GM23338 (cell line): ENCODE results near the gene RBM7. TPM values are rescaled to one million over a fixed set of nuclear protein-coding genes. Genes with fewer than 3 reads are reported as not detected.

ENCODE experiments used
- ATAC-seq: fragments of 200-7000 bp; cut with Tn5 transposase; 3 replicates; pipeline ENCODE4 v1.9.1; 2020
- DNase-seq: peaks from one replicate; pipeline ENCODE4 v3.0.0-alpha.2; 2015; ENCODE audit warnings: low spot score
- H2AFZ ChIP-seq: fragments of 200-600 bp; sonication (generic); 2 replicates; pipeline ENCODE4 v1.8.0; 2016; ENCODE audit warnings: antibody characterized with exemption, mild to moderate bottlenecking, moderate library complexity
- H3F3A ChIP-seq: fragments of 200-600 bp; sonication (generic); replicated peaks from 2 replicates; pipeline ENCODE4 v1.8.0; 2017; ENCODE audit warnings: antibody characterized with exemption, mixed run types, low read depth
- H3K27ac ChIP-seq: fragments of 200-600 bp; sonication (generic); 2 replicates; pipeline ENCODE4 v1.6.1; 2016; ENCODE audit warnings: low read depth
- H3K27me3 ChIP-seq: fragments of 200-600 bp; sonication (generic); 2 replicates; pipeline ENCODE4 v1.8.0; 2016; ENCODE audit warnings: mild to moderate bottlenecking, mixed run types, moderate library complexity; ENCODE audit not compliant: insufficient read depth
- H3K36me3 ChIP-seq: fragments of 200-600 bp; sonication (generic); 2 replicates; pipeline ENCODE4 v1.8.0; 2016; ENCODE audit warnings: mild to moderate bottlenecking; ENCODE audit not compliant: insufficient read depth
- H3K4me1 ChIP-seq: fragments of 200-600 bp; sonication (generic); 2 replicates; pipeline ENCODE4 v1.8.0; 2016; ENCODE audit warnings: mild to moderate bottlenecking, moderate library complexity; ENCODE audit not compliant: insufficient read depth
- H3K4me2 ChIP-seq: fragments of 200-600 bp; sonication (generic); 2 replicates; pipeline ENCODE4 v1.7.1; 2017; ENCODE audit warnings: mixed run types
- H3K4me3 ChIP-seq: fragments of 200-600 bp; sonication (generic); 2 replicates; pipeline ENCODE4 v1.6.1; 2016; ENCODE audit warnings: mixed run types
- H3K79me2 ChIP-seq: fragments of 200-600 bp; sonication (generic); replicated peaks from 2 replicates; pipeline ENCODE4 v1.8.0; 2017; ENCODE audit warnings: mild to moderate bottlenecking; ENCODE audit not compliant: insufficient read depth
- H3K9me2 ChIP-seq: fragments of 200-600 bp; sonication (generic); 2 replicates; pipeline ENCODE4 v1.8.0; 2017; ENCODE audit not compliant: insufficient read depth
- H4K20me1 ChIP-seq: fragments of 200-600 bp; sonication (generic); replicated peaks from 2 replicates; pipeline ENCODE4 v1.8.0; 2017; ENCODE audit warnings: mild to moderate bottlenecking; ENCODE audit not compliant: insufficient read depth
- H3K27ac Mint-ChIP-seq: 2 replicates; pipeline ENCODE4 v1.8.0; 2020; ENCODE audit warnings: inconsistent platforms, mild to moderate bottlenecking, moderate library complexity, mixed read lengths
- H3K27me3 Mint-ChIP-seq: 3 replicates; pipeline ENCODE4 v1.8.0; 2022; ENCODE audit warnings: low read depth, mild to moderate bottlenecking, moderate library complexity, mixed read lengths, inconsistent platforms; ENCODE audit not compliant: insufficient read depth, poor library complexity
- H3K36me3 Mint-ChIP-seq: 3 replicates; pipeline ENCODE4 v1.8.0; 2021; ENCODE audit warnings: low read depth, mild to moderate bottlenecking, inconsistent platforms, moderate library complexity, mixed read lengths
- H3K4me1 Mint-ChIP-seq: 3 replicates; pipeline ENCODE4 v1.8.0; 2020; ENCODE audit warnings: mild to moderate bottlenecking, inconsistent platforms, mixed read lengths
- H3K4me3 Mint-ChIP-seq: 3 replicates; pipeline ENCODE4 v1.8.0; 2021; ENCODE audit warnings: moderate library complexity, mild to moderate bottlenecking, inconsistent platforms, mixed read lengths
- H3K9me3 Mint-ChIP-seq: 3 replicates; pipeline ENCODE4 v1.8.0; 2020; ENCODE audit warnings: moderate library complexity, mild to moderate bottlenecking, inconsistent platforms, mixed read lengths
- CREB1 ChIP-seq: fragments of 250-450 bp; sonication (Bioruptor Pico); IDR thresholded peaks from 2 replicates; pipeline ENCODE4 v1.5.0; 2020; ENCODE audit warnings: low read depth, mild to moderate bottlenecking, moderate library complexity
- EZH2 ChIP-seq: fragments of 200-600 bp; sonication (generic); IDR thresholded peaks from one replicate; pipeline ENCODE4 v1.8.0; 2017; ENCODE audit warnings: antibody characterized with exemption, mild to moderate bottlenecking, low read depth; ENCODE audit not compliant: unreplicated experiment
- EZH2phosphoT487 ChIP-seq: fragments of 200-600 bp; sonication (generic); IDR thresholded peaks from one replicate; pipeline ENCODE4 v1.8.1; 2018; ENCODE audit warnings: antibody characterized with exemption; ENCODE audit not compliant: unreplicated experiment
- JUNB ChIP-seq: IDR thresholded peaks from one replicate; pipeline ENCODE4 v1.6.1; 2016; ENCODE audit warnings: antibody characterized with exemption; ENCODE audit not compliant: unreplicated experiment
- NANOG ChIP-seq: IDR thresholded peaks from 2 replicates; pipeline ENCODE4 v1.6.1; 2016; ENCODE audit warnings: antibody characterized with exemption, borderline replicate concordance
- POLR2AphosphoS5 ChIP-seq: IDR thresholded peaks from 2 replicates; pipeline ENCODE4 v1.6.1; 2016; ENCODE audit warnings: antibody characterized with exemption, low read depth
- STAT1 ChIP-seq: IDR thresholded peaks from one replicate; pipeline ENCODE4 v1.6.1; 2016; ENCODE audit warnings: antibody characterized with exemption; ENCODE audit not compliant: unreplicated experiment
- ZNF114 ChIP-seq: fragments of 250-450 bp; sonication (Bioruptor Pico); IDR thresholded peaks from 2 replicates; pipeline ENCODE4 v1.5.0; 2020; ENCODE audit warnings: mild to moderate bottlenecking, moderate library complexity
- ZNF331 ChIP-seq: fragments of 250-450 bp; sonication (Bioruptor Pico); IDR thresholded peaks from 2 replicates; pipeline ENCODE4 v1.5.0; 2020; ENCODE audit warnings: low read depth, mild to moderate bottlenecking, moderate library complexity
- polyA plus RNA-seq: library from polyadenylated mRNA; unstranded; fragments of >200 nt; fragmentation: Nextera tagmentation; extraction: Ambion mirVana; gene quantifications from 2 replicates; pipeline ENCODE4 v1.2.1, GENCODE V29; 2016
- total RNA-seq: library from RNA; depleted of rRNA; stranded (reverse); fragments of >200 nt; shearing (Covaris generic); gene quantifications from 2 replicates; pipeline ENCODE4 v1.2.3, GENCODE V29; 2014
- TF ChIP-seq, protein P1 (sequence below): IDR thresholded peaks from one replicate; pipeline ENCODE4 v1.6.1; 2018; ENCODE audit warnings: antibody characterized with exemption; ENCODE audit not compliant: unreplicated experiment
- TF ChIP-seq, protein P2 (sequence below): IDR thresholded peaks from 2 replicates; pipeline ENCODE4 v1.6.1; 2016; ENCODE audit warnings: antibody characterized with exemption
- TF ChIP-seq, protein P3 (sequence below): fragments of 250-450 bp; sonication (Bioruptor Pico); IDR thresholded peaks from 2 replicates; pipeline ENCODE4 v1.5.0; 2020; ENCODE audit warnings: mild to moderate bottlenecking, moderate library complexity
- TF ChIP-seq, protein P4 (sequence below), 2 experiments: fragments of 200-600 bp in 1 of 2; sonication (generic) in 1 of 2; conservative IDR thresholded peaks; 2 replicates each; pipeline versions ENCODE4 v1.5.1 to v1.6.1; 2016 to 2017; ENCODE audit warnings: antibody characterized with exemption in 2 of 2, low read depth in 2 of 2, mild to moderate bottlenecking in 2 of 2, moderate library complexity in 1 of 2

Gene RBM7
- total and polyA plus RNA-seq, 2 experiments from 2014 or later, result 31.5 to 57.2 TPM

DNA sequence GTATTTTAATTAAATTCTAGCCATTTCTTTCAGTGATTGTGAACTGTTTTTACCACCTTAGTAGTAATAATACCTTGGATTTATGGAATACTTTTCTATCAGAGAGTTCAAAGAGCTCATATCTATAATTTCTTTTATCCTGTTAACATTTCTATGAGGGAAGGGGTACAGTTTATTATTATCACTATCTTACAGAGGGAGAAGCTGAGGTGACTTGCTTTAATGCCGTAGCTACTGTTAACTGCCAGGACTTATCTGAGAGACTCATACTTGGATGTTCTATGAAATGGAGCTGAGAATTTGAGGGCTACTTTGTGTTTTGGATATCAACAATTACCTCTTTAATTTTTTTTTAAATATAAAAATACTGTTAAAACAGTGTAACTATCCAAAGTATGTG is 42.1 kb downstream of the RBM7 start:
- Histone ChIP-seq H3K9me2 (no peaks in the 10 kb centered on the region), H3K4me2 (no peak overlapping the region), H3F3A (peaks cover 3% of the 10 kb centered on the region; the same call in 1 of the 2 replicates), H4K20me1 (peaks cover 18% of the 10 kb centered on the region), H3K27me3 (no peaks in the 10 kb centered on the region), H3K79me2 (peaks cover 82% of the 10 kb centered on the region), H3K36me3 (peaks cover 6% of the 10 kb centered on the region; the same call in 1 of the 2 replicates), H3K4me3 (no peak overlapping the region), H2AFZ (no peak overlapping the region), H3K4me1 (peaks cover 35% of the 10 kb centered on the region), H3K27ac (no peak overlapping the region)
- H3K36me3 Mint-ChIP-seq, result peaks cover 54% of the 10 kb centered on the region
- no peak for DNase-seq
- no peak overlapping the region for H3K27ac Mint-ChIP-seq
- H3K4me3 Mint-ChIP-seq, result no peak overlapping the region
- peaks cover 48% of the 10 kb centered on the region for H3K4me1 Mint-ChIP-seq
- H3K27me3 Mint-ChIP-seq, result no peaks in the 10 kb centered on the region
- no peaks in the 10 kb centered on the region; the same call in 2 of the 3 replicates for H3K9me3 Mint-ChIP-seq
- ATAC-seq, result no peak
- TF ChIP-seq CREB1, result no peak
- TF ChIP-seq EZH2phosphoT487, result no peak
- TF ChIP-seq, protein P1, sequence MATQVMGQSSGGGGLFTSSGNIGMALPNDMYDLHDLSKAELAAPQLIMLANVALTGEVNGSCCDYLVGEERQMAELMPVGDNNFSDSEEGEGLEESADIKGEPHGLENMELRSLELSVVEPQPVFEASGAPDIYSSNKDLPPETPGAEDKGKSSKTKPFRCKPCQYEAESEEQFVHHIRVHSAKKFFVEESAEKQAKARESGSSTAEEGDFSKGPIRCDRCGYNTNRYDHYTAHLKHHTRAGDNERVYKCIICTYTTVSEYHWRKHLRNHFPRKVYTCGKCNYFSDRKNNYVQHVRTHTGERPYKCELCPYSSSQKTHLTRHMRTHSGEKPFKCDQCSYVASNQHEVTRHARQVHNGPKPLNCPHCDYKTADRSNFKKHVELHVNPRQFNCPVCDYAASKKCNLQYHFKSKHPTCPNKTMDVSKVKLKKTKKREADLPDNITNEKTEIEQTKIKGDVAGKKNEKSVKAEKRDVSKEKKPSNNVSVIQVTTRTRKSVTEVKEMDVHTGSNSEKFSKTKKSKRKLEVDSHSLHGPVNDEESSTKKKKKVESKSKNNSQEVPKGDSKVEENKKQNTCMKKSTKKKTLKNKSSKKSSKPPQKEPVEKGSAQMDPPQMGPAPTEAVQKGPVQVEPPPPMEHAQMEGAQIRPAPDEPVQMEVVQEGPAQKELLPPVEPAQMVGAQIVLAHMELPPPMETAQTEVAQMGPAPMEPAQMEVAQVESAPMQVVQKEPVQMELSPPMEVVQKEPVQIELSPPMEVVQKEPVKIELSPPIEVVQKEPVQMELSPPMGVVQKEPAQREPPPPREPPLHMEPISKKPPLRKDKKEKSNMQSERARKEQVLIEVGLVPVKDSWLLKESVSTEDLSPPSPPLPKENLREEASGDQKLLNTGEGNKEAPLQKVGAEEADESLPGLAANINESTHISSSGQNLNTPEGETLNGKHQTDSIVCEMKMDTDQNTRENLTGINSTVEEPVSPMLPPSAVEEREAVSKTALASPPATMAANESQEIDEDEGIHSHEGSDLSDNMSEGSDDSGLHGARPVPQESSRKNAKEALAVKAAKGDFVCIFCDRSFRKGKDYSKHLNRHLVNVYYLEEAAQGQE, result no peak
- TF ChIP-seq ZNF114 (CRISPR knock-in tag), result no peak
- TF ChIP-seq, protein P2, sequence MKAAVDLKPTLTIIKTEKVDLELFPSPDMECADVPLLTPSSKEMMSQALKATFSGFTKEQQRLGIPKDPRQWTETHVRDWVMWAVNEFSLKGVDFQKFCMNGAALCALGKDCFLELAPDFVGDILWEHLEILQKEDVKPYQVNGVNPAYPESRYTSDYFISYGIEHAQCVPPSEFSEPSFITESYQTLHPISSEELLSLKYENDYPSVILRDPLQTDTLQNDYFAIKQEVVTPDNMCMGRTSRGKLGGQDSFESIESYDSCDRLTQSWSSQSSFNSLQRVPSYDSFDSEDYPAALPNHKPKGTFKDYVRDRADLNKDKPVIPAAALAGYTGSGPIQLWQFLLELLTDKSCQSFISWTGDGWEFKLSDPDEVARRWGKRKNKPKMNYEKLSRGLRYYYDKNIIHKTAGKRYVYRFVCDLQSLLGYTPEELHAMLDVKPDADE, result no peak
- no peak for TF ChIP-seq EZH2
- no peak for TF ChIP-seq NANOG
- TF ChIP-seq, protein P3, sequence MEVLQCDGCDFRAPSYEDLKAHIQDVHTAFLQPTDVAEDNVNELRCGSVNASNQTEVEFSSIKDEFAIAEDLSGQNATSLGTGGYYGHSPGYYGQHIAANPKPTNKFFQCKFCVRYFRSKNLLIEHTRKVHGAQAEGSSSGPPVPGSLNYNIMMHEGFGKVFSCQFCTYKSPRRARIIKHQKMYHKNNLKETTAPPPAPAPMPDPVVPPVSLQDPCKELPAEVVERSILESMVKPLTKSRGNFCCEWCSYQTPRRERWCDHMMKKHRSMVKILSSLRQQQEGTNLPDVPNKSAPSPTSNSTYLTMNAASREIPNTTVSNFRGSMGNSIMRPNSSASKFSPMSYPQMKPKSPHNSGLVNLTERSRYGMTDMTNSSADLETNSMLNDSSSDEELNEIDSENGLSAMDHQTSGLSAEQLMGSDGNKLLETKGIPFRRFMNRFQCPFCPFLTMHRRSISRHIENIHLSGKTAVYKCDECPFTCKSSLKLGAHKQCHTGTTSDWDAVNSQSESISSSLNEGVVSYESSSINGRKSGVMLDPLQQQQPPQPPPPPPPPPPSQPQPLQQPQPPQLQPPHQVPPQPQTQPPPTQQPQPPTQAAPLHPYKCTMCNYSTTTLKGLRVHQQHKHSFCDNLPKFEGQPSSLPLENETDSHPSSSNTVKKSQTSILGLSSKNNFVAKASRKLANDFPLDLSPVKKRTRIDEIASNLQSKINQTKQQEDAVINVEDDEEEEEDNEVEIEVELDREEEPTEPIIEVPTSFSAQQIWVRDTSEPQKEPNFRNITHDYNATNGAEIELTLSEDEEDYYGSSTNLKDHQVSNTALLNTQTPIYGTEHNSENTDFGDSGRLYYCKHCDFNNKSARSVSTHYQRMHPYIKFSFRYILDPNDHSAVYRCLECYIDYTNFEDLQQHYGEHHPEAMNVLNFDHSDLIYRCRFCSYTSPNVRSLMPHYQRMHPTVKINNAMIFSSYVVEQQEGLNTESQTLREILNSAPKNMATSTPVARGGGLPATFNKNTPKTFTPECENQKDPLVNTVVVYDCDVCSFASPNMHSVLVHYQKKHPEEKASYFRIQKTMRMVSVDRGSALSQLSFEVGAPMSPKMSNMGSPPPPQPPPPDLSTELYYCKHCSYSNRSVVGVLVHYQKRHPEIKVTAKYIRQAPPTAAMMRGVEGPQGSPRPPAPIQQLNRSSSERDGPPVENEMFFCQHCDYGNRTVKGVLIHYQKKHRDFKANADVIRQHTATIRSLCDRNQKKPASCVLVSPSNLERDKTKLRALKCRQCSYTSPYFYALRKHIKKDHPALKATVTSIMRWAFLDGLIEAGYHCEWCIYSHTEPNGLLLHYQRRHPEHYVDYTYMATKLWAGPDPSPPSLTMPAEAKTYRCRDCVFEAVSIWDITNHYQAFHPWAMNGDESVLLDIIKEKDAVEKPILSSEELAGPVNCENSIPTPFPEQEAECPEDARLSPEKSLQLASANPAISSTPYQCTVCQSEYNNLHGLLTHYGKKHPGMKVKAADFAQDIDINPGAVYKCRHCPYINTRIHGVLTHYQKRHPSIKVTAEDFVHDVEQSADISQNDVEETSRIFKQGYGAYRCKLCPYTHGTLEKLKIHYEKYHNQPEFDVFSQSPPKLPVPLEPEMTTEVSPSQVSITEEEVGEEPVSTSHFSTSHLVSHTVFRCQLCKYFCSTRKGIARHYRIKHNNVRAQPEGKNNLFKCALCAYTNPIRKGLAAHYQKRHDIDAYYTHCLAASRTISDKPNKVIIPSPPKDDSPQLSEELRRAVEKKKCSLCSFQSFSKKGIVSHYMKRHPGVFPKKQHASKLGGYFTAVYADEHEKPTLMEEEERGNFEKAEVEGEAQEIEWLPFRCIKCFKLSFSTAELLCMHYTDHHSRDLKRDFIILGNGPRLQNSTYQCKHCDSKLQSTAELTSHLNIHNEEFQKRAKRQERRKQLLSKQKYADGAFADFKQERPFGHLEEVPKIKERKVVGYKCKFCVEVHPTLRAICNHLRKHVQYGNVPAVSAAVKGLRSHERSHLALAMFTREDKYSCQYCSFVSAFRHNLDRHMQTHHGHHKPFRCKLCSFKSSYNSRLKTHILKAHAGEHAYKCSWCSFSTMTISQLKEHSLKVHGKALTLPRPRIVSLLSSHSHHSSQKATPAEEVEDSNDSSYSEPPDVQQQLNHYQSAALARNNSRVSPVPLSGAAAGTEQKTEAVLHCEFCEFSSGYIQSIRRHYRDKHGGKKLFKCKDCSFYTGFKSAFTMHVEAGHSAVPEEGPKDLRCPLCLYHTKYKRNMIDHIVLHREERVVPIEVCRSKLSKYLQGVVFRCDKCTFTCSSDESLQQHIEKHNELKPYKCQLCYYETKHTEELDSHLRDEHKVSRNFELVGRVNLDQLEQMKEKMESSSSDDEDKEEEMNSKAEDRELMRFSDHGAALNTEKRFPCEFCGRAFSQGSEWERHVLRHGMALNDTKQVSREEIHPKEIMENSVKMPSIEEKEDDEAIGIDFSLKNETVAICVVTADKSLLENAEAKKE, result no peak
- TF ChIP-seq, protein P4, sequence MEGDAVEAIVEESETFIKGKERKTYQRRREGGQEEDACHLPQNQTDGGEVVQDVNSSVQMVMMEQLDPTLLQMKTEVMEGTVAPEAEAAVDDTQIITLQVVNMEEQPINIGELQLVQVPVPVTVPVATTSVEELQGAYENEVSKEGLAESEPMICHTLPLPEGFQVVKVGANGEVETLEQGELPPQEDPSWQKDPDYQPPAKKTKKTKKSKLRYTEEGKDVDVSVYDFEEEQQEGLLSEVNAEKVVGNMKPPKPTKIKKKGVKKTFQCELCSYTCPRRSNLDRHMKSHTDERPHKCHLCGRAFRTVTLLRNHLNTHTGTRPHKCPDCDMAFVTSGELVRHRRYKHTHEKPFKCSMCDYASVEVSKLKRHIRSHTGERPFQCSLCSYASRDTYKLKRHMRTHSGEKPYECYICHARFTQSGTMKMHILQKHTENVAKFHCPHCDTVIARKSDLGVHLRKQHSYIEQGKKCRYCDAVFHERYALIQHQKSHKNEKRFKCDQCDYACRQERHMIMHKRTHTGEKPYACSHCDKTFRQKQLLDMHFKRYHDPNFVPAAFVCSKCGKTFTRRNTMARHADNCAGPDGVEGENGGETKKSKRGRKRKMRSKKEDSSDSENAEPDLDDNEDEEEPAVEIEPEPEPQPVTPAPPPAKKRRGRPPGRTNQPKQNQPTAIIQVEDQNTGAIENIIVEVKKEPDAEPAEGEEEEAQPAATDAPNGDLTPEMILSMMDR (conservative IDR thresholded peaks at IDR 0.05; ENCODE audit: low read depth in 2 of 2), result no peak
- TF ChIP-seq ZNF331 (CRISPR knock-in tag), result no peak
- TF ChIP-seq STAT1, result no peak
- TF ChIP-seq JUNB, result no peak
- TF ChIP-seq POLR2AphosphoS5, result no peak
